Muscle of leg (tissue), 11 donors: Measurements from ENCODE around the gene ITGA11. TPM values are rescaled to one million over a fixed set of nuclear protein-coding genes. Genes with fewer than 3 reads are reported as not detected.

Experiments used
- DNase-seq: peaks from one replicate; pipeline ENCODE4 v3.0.0; 2013
- H3K27ac ChIP-seq: one replicate; pipeline ENCODE4 v1.5.1; 2013; ENCODE audit warnings: mild to moderate bottlenecking, low read length, control low read depth
- H3K27me3 ChIP-seq: one replicate; pipeline ENCODE4 v1.6.1; 2013; ENCODE audit warnings: low read length; ENCODE audit not compliant: control insufficient read depth, insufficient read depth
- H3K36me3 ChIP-seq: one replicate; pipeline ENCODE4 v1.6.1; 2013; ENCODE audit warnings: low read length; ENCODE audit not compliant: control insufficient read depth, insufficient read depth
- H3K4me1 ChIP-seq: one replicate; pipeline ENCODE4 v1.6.1; 2013; ENCODE audit warnings: low read length; ENCODE audit not compliant: control insufficient read depth, insufficient read depth
- H3K4me3 ChIP-seq: one replicate; pipeline ENCODE4 v1.5.1; 2013; ENCODE audit warnings: low read length, control low read depth
- H3K9me3 ChIP-seq: replicated peaks from 2 replicates; pipeline ENCODE4 v1.6.1; 2013; ENCODE audit warnings: low read depth, low read length; ENCODE audit not compliant: control insufficient read depth
- WGBS: methylation state at CpG from one replicate; pipeline ENCODE4 v1.1.5; 2013; ENCODE audit warnings: missing lambda C conversion rate; ENCODE audit not compliant: insufficient coverage; 5-methylcytosine and 5-hydroxymethylcytosine counted together
- polyA plus RNA-seq, 8 donors: library from polyadenylated mRNA; unstranded; fragments of 120-200 nt; gene quantifications; one replicate each; pipeline versions ENCODE4 v1.2.1 to v1.2.3, GENCODE V29; 2013; ENCODE audit warnings: inconsistent platforms in 1 of 8, low replicate concordance in 1 of 8; ENCODE audit not compliant: insufficient read length in 8 of 8, insufficient read depth in 1 of 8
- total RNA-seq: library from RNA; stranded (reverse); fragments of 120-200 nt; gene quantifications from one replicate; pipeline ENCODE4 v1.2.4, GENCODE V29; 2013

The ITGA11 gene
- total and polyA plus RNA-seq, 9 donors, result 1.8 to 17.9 (median 5.5) TPM

- peaks cover 8% of the 10 kb centered on the region for H3K4me1 ChIP-seq
- H3K36me3 ChIP-seq, result no peaks in the 10 kb centered on the region
- WGBS, result 58% methylated on average over 2 of the region's 11 CpGs
- no peaks in the 10 kb centered on the region for H3K27me3 ChIP-seq
- no peak overlapping the region for H3K4me3 ChIP-seq
- peak; percentile 30 for DNase-seq
- H3K9me3 ChIP-seq, result no peaks in the 10 kb centered on the region
- no peak overlapping the region for H3K27ac ChIP-seq
Measured at GRCh38 chr15:68271854-68272471, 160.0 kb downstream of the ITGA11 start.

GRCh38 chr15:68268405-68268804 is 163.6 kb downstream of the ITGA11 start:
- peaks cover 3% of the 10 kb centered on the region for H3K27me3 ChIP-seq
- H3K27ac ChIP-seq, result no peak overlapping the region
- H3K4me3 ChIP-seq, result no peak overlapping the region
- H3K4me1 ChIP-seq, result no peaks in the 10 kb centered on the region
- no CpG with 5 or more reads among the region's 3 CpGs for WGBS
- DNase-seq, result no peak
- no peaks in the 10 kb centered on the region for H3K9me3 ChIP-seq
- no peaks in the 10 kb centered on the region for H3K36me3 ChIP-seq

- no peaks in the 10 kb centered on the region for H3K9me3 ChIP-seq
- 100% methylated on average over 2 of the region's 3 CpGs for WGBS
- peaks cover 3% of the 10 kb centered on the region for H3K27me3 ChIP-seq
- H3K4me1 ChIP-seq, result no peaks in the 10 kb centered on the region
- no peak for DNase-seq
- H3K27ac ChIP-seq, result no peak overlapping the region
- no peak overlapping the region for H3K4me3 ChIP-seq
- H3K36me3 ChIP-seq, result no peaks in the 10 kb centered on the region
Measured at GRCh38 chr15:68265674-68266073, 166.3 kb downstream of the ITGA11 start.

- H3K4me1 ChIP-seq, result no peaks in the 10 kb centered on the region
- peaks cover 3% of the 10 kb centered on the region for H3K27me3 ChIP-seq
- H3K27ac ChIP-seq, result no peak overlapping the region
- no peak for DNase-seq
- no peaks in the 10 kb centered on the region for H3K36me3 ChIP-seq
- H3K4me3 ChIP-seq, result no peak overlapping the region
- WGBS, result no CpG with 5 or more reads among the region's 4 CpGs
- H3K9me3 ChIP-seq, result no peaks in the 10 kb centered on the region
Measured at GRCh38 chr15:68265081-68265480, 166.9 kb downstream of the ITGA11 start.

GRCh38 chr15:68264282-68264681 is 167.7 kb downstream of the ITGA11 start:
- Histone ChIP-seq H3K4me1 (no peaks in the 10 kb centered on the region), H3K36me3 (no peaks in the 10 kb centered on the region), H3K9me3 (no peaks in the 10 kb centered on the region), H3K27me3 (peaks cover 3% of the 10 kb centered on the region), H3K4me3 (no peak overlapping the region), H3K27ac (no peak overlapping the region)
- no peak for DNase-seq
- WGBS, result no CpG with 5 or more reads among the region's 2 CpGs

GRCh38 chr15:68262514-68263356 is 169.2 kb downstream of the ITGA11 start:
- Histone ChIP-seq H3K27me3 (peaks cover 3% of the 10 kb centered on the region), H3K27ac (no peak overlapping the region), H3K36me3 (no peaks in the 10 kb centered on the region), H3K9me3 (no peaks in the 10 kb centered on the region), H3K4me1 (no peaks in the 10 kb centered on the region), H3K4me3 (no peak overlapping the region)
- DNase-seq, result no peak
- no CpG with 5 or more reads among the region's 5 CpGs for WGBS

GRCh38 chr15:68261980-68262379 is 170.0 kb downstream of the ITGA11 start:
- H3K27ac ChIP-seq, result no peak overlapping the region
- H3K4me1 ChIP-seq, result peaks cover 2% of the 10 kb centered on the region
- H3K4me3 ChIP-seq, result no peak overlapping the region
- H3K36me3 ChIP-seq, result no peaks in the 10 kb centered on the region
- no peak for DNase-seq
- WGBS, result no CpG with 5 or more reads among the region's 3 CpGs
- H3K27me3 ChIP-seq, result peaks cover 3% of the 10 kb centered on the region
- H3K9me3 ChIP-seq, result no peaks in the 10 kb centered on the region

- Histone ChIP-seq H3K36me3 (no peaks in the 10 kb centered on the region), H3K4me1 (peaks cover 6% of the 10 kb centered on the region), H3K27me3 (peaks cover 3% of the 10 kb centered on the region), H3K9me3 (no peaks in the 10 kb centered on the region), H3K4me3 (no peak overlapping the region), H3K27ac (no peak overlapping the region)
- no peak for DNase-seq
- WGBS, result no CpG with 5 or more reads among the region's 3 CpGs
Measured at GRCh38 chr15:68261241-68261640, 170.7 kb downstream of the ITGA11 start.

GRCh38 chr15:68259883-68260282 is 172.1 kb downstream of the ITGA11 start:
- H3K4me3 ChIP-seq, result no peak overlapping the region
- H3K9me3 ChIP-seq, result no peaks in the 10 kb centered on the region
- peaks cover 6% of the 10 kb centered on the region for H3K4me1 ChIP-seq
- H3K27me3 ChIP-seq, result peaks cover 3% of the 10 kb centered on the region
- DNase-seq, result no peak
- no peaks in the 10 kb centered on the region for H3K36me3 ChIP-seq
- no peak overlapping the region for H3K27ac ChIP-seq
- no CpG with 5 or more reads among the region's 2 CpGs for WGBS

- no peak overlapping the region for H3K27ac ChIP-seq
- no peak overlapping the region for H3K4me3 ChIP-seq
- no peaks in the 10 kb centered on the region for H3K36me3 ChIP-seq
- H3K4me1 ChIP-seq, result peaks cover 6% of the 10 kb centered on the region
- H3K9me3 ChIP-seq, result no peaks in the 10 kb centered on the region
- no peak for DNase-seq
- H3K27me3 ChIP-seq, result peaks cover 2% of the 10 kb centered on the region
- 87% methylated on average over 3 of the region's 4 CpGs for WGBS
Measured at GRCh38 chr15:68258692-68259091, 173.3 kb downstream of the ITGA11 start.
